Lower lobe of right lung (tissue), 2 donors: ENCODE measurements around the gene PTPRD. TPM values are rescaled to one million over a fixed set of nuclear protein-coding genes. Genes with fewer than 3 reads are reported as not detected.
"Not testable (repeated sequence)": the region's sequence is repeated elsewhere in the genome, so short reads cannot be mapped to it uniquely, and the experiment has no call there.

Experiments used
- ATAC-seq, 2 donors: fragments of 200-7000 bp; cut with Tn5 transposase; one replicate each; pipeline ENCODE4 v1.9.1; 2020 to 2022; ENCODE audit warnings: mild to moderate bottlenecking in 2 of 2, moderate library complexity in 2 of 2
- DNase-seq: peaks from one replicate; pipeline ENCODE4 v3.0.0-alpha.2; 2020
- H3K27ac ChIP-seq: fragments of 200-600 bp; one replicate; pipeline ENCODE4 v1.8.0; 2022
- H3K27me3 ChIP-seq: fragments of 200-600 bp; one replicate; pipeline ENCODE4 v1.8.0; 2022; ENCODE audit warnings: low read depth
- H3K36me3 ChIP-seq: fragments of 200-600 bp; one replicate; pipeline ENCODE4 v1.8.0; 2022; ENCODE audit warnings: mild to moderate bottlenecking
- H3K4me1 ChIP-seq: fragments of 200-600 bp; one replicate; pipeline ENCODE4 v1.8.0; 2022
- H3K4me3 ChIP-seq: fragments of 200-600 bp; one replicate; pipeline ENCODE4 v1.8.0; 2022; ENCODE audit warnings: mild to moderate bottlenecking
- H3K9me3 ChIP-seq: fragments of 200-600 bp; one replicate; pipeline ENCODE4 v1.8.0; 2022
- intact Hi-C: fragments of 100-400 bp; cut with DNase I; formaldehyde crosslinking; loops from one replicate; pipeline ENCODE4 v1.11.0; 2022
- total RNA-seq: library from RNA; stranded (reverse); fragmentation: NEBNext Ultra II Directional; extraction: Animal tissue kit (Norgen Biotek cat#: 25700); gene quantifications from one replicate; pipeline ENCODE4 v1.2.1, GENCODE V29; 2021
- TF ChIP-seq, protein P1 (sequence below): fragments of 200-600 bp; IDR thresholded peaks from one replicate; pipeline ENCODE4 v1.8.0; 2022; ENCODE audit warnings: antibody characterized with exemption, mild to moderate bottlenecking
- donor health status: DM: no; HTN: yes; CAD: no; lungs with severe emphysema.

PTPRD gene
- total RNA-seq, 1 donor from 2014 or later: 17.2 TPM

DNA sequence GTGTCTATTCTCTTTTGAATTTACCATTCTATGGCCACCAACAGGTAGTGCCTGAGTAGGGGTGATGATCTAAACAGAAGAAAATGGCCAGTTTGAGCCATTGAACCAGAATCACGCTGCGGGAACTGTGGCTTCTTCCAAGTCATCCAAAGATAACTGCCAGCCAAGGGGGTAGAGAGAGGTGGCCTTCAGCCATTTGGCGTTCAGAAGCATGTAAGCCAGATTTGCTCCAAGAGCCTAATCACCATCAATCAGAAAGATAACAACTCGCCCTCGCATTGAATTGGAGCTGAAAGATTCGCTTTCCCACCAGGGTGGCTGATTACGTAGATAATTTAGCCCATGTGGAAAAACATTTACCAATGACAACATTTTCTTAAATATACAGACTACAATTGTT lies 1510.5 kb downstream of the PTPRD start:
- intact Hi-C loops: no loop called here
- TF ChIP-seq, protein P1, sequence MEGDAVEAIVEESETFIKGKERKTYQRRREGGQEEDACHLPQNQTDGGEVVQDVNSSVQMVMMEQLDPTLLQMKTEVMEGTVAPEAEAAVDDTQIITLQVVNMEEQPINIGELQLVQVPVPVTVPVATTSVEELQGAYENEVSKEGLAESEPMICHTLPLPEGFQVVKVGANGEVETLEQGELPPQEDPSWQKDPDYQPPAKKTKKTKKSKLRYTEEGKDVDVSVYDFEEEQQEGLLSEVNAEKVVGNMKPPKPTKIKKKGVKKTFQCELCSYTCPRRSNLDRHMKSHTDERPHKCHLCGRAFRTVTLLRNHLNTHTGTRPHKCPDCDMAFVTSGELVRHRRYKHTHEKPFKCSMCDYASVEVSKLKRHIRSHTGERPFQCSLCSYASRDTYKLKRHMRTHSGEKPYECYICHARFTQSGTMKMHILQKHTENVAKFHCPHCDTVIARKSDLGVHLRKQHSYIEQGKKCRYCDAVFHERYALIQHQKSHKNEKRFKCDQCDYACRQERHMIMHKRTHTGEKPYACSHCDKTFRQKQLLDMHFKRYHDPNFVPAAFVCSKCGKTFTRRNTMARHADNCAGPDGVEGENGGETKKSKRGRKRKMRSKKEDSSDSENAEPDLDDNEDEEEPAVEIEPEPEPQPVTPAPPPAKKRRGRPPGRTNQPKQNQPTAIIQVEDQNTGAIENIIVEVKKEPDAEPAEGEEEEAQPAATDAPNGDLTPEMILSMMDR: no peak
- ATAC-seq (no peak), DNase-seq (no peak)
- no peaks in the 10 kb centered on the region for H3K4me1 ChIP-seq
- H3K9me3 ChIP-seq: no peaks in the 10 kb centered on the region
- no peak overlapping the region for H3K27ac ChIP-seq
- H3K4me3 ChIP-seq: no peak overlapping the region
- no peaks in the 10 kb centered on the region for H3K36me3 ChIP-seq
- no peaks in the 10 kb centered on the region for H3K27me3 ChIP-seq

DNA sequence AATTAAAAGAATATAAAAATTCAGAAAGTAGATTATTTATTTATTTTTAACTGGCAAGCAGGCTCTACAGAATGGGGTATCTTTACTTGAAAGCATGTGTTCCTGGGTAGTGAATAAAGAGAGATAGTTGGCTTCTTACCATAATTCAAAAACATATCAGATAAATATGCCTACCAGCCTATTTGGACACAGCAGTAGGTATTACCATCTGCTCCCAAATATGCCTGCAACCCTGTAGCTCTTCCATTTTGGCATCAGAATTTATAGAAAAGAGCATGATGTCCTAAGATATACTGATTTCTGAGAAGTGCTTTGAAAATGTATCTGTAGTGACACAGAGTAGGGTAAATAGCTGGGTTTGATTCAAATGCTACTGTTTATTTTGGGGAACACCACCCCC lies 1512.7 kb downstream of the PTPRD start:
- no peak for ATAC-seq

DNA sequence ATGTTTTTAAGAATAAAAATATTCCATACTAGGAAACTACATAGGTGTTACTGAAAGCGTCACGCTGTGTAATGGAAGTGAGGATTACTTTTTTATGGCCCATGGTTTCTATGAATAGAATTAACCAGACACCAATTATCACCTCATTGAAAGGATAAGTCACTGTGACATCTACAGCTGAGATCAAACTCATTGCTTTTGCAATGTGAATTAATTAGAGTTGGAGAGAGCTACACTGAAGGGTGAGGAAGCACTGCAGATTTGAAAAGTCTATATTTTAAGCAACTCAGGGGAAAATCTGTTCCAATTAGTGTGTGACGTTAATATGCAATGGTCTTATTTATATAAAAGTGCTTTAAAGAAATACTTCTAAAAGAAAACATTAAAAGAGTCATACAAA lies 1513.2 kb downstream of the PTPRD start:
- H3K4me1 ChIP-seq: no peaks in the 10 kb centered on the region
- DNase-seq (no peak), ATAC-seq (no peak)
- TF ChIP-seq, protein P1: no peak
- intact Hi-C loops: no loop called here
- no peak overlapping the region for H3K4me3 ChIP-seq
- H3K27ac ChIP-seq: no peak overlapping the region
- no peaks in the 10 kb centered on the region for H3K27me3 ChIP-seq
- H3K9me3 ChIP-seq: no peaks in the 10 kb centered on the region
- no peaks in the 10 kb centered on the region for H3K36me3 ChIP-seq

More for the DNA sequence above, 1512.7 kb downstream of the PTPRD start:
- TF ChIP-seq, protein P1: no peak
- no peak for DNase-seq
- H3K9me3 ChIP-seq: no peaks in the 10 kb centered on the region
- intact Hi-C loops: no loop called here
- H3K27ac ChIP-seq: no peak overlapping the region
- H3K4me3 ChIP-seq: no peak overlapping the region
- no peaks in the 10 kb centered on the region for H3K4me1 ChIP-seq
- no peaks in the 10 kb centered on the region for H3K27me3 ChIP-seq
- H3K36me3 ChIP-seq: no peaks in the 10 kb centered on the region

DNA sequence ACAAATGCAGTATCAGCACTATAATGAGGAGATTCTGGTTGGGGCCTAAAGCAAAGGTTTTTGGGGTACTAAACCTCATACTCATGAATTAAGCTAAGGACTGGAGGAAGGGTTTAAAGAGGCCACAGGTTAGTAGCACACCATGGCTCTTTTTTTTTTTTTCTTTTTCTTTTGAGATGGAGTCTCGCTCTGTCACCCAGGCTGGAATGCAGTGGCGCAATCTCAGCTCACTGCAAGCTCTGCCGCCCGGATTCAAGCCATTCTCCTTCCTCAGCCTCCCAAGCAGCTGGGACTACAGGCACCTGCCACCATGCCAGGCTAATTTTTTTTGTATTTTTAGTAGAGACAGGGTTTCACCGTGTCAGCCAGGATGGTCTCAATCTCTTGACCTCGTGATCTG lies 1515.5 kb downstream of the PTPRD start:
- H3K36me3 ChIP-seq, ATAC-seq, H3K4me1 ChIP-seq, DNase-seq, H3K27ac ChIP-seq, H3K27me3 ChIP-seq, H3K9me3 ChIP-seq, H3K4me3 ChIP-seq, intact Hi-C loops: not testable (repeated sequence)

DNA sequence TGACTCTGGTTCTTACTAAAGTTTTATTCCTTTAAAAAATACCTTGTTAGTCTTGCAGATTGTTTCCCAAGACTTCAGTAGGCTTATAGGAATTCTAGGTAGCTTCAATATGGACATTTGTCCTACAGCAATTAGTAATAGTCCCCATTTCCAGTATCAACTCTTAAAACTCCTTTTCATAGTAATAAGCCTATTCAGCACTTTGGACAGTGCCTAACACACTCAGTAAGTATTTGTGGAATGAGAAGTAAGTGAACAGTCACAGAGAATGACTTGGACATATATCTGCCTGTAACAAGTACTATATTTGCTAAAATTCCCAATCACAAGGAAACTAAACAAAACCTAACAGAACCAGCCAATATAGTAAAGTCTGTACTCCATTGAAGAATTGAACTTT lies 1521.4 kb downstream of the PTPRD start:
- no peak overlapping the region for H3K4me3 ChIP-seq
- H3K4me1 ChIP-seq: no peaks in the 10 kb centered on the region
- no peaks in the 10 kb centered on the region for H3K36me3 ChIP-seq
- peaks cover 7% of the 10 kb centered on the region for H3K9me3 ChIP-seq
- intact Hi-C loops: no loop called here
- H3K27ac ChIP-seq: no peak overlapping the region
- no peak for DNase-seq
- ATAC-seq: no peak
- H3K27me3 ChIP-seq: no peaks in the 10 kb centered on the region
- TF ChIP-seq, protein P1: no peak

DNA sequence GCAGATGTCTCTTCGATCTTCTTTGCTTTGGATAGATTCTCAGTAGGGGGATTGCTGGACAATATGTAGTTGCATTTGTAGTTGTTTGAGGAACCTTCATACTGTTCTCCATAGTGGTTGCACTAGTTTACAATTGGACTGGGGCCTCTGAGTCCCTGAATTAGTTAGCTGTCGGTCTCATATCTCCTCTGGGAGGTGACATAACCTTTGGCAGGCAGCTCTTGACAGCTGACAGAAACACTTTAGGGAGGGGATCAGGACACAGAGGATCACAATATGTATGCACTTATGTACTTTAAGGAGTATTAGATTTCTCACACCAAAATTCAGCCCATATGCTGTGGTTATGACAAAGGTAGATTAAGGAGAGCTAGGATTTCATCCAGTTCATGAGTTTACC lies 1533.3 kb downstream of the PTPRD start:
- Histone ChIP-seq H3K27ac (no peak overlapping the region), H3K36me3 (no peaks in the 10 kb centered on the region), H3K27me3 (no peaks in the 10 kb centered on the region), H3K4me3 (no peak overlapping the region), H3K9me3 (no peaks in the 10 kb centered on the region), H3K4me1 (no peaks in the 10 kb centered on the region)
- DNase-seq (no peak), ATAC-seq (no peak)
- TF ChIP-seq, protein P1: no peak
- intact Hi-C loops: no loop called here
